Endothelial cell of umbilical vein (primary cell): ENCODE data around the gene DGCR8. TPM values are rescaled to one million over a fixed set of nuclear protein-coding genes. Genes with fewer than 3 reads are reported as not detected.

Experiments used
- BruUV-seq: library from RNA; stranded (reverse); fragments of 400-500 nt; replicated peaks from 2 replicates; lab custom pipeline; 2021; lab: Mats Ljungman, UMichigan
- CTCF ChIA-PET: fragments of 300-600, 350-600 bp; sonication (Branson Sonifier 250); formaldehyde crosslinking; loops from one replicate; lab custom pipeline; 2021; ENCODE audit warnings: antibody characterized with exemption, inconsistent platforms; lab: Charles Lee
- POLR2A ChIA-PET: fragments of 300-600, 350-600 bp; sonication (Branson Sonifier 250); formaldehyde crosslinking; loops from one replicate; lab custom pipeline; 2021; ENCODE audit warnings: antibody characterized with exemption, inconsistent platforms; lab: Charles Lee
- DNase-seq: peaks from one replicate; pipeline ENCODE4 v3.0.0-alpha.2; 2011; ENCODE audit warnings: low read depth, low spot score
- FAIRE-seq: peaks from 2 replicates; lab custom pipeline; 2011; peaks lifted over from hg19 to GRCh38; lab: Jason Lieb, UNC
- H2AFZ ChIP-seq: 2 replicates; pipeline ENCODE4 v1.6.0; 2012; ENCODE audit warnings: low read depth, low read length, control low read depth, inconsistent platforms
- H3K27ac ChIP-seq: 2 replicates; pipeline ENCODE4 v1.5.1; 2011; ENCODE audit warnings: low read depth, mild to moderate bottlenecking, control low read depth, low read length, moderate library complexity; ENCODE audit not compliant: insufficient read depth
- H3K27me3 ChIP-seq, 2 experiments: 2 replicates each; pipeline versions ENCODE4 v1.6.0 to v1.6.1; 2011; ENCODE audit warnings: low read length in 2 of 2, mixed read lengths in 1 of 2; ENCODE audit not compliant: control insufficient read depth in 2 of 2, insufficient read depth in 2 of 2
- H3K36me3 ChIP-seq, 2 experiments: 2 replicates in 1 of 2; 3 replicates in 1 of 2; pipeline ENCODE4 v1.5.1; 2011; ENCODE audit warnings: low read length in 2 of 2, mild to moderate bottlenecking in 1 of 2, moderate library complexity in 1 of 2; ENCODE audit not compliant: control insufficient read depth in 2 of 2, insufficient read depth in 2 of 2; ENCODE audit errors: extremely low read depth in 1 of 2
- H3K4me1 ChIP-seq: 3 replicates; pipeline ENCODE4 v1.5.1; 2011; ENCODE audit warnings: mild to moderate bottlenecking, low read length; ENCODE audit not compliant: control insufficient read depth, insufficient read depth; ENCODE audit errors: extremely low read depth
- H3K4me2 ChIP-seq: 2 replicates; pipeline ENCODE4 v1.6.1; 2011; ENCODE audit warnings: low read length, control low read depth, mixed read lengths; ENCODE audit not compliant: insufficient read depth
- H3K4me3 ChIP-seq, 3 experiments: fragments of 200-600 bp in 1 of 3; sonication (generic), shearing (Covaris generic) in 1 of 3; replicated peaks in 1 of 3; 2 replicates each; pipeline ENCODE4 v1.5.1; 2011 to 2016; ENCODE audit warnings: control low read depth in 3 of 3, low read length in 3 of 3, mild to moderate bottlenecking in 2 of 3, inconsistent platforms in 1 of 3, low read depth in 1 of 3, moderate library complexity in 1 of 3; ENCODE audit not compliant: insufficient read depth in 1 of 3
- H3K79me2 ChIP-seq: 2 replicates; pipeline ENCODE4 v1.6.0; 2012; ENCODE audit warnings: low read length, inconsistent platforms; ENCODE audit not compliant: control insufficient read depth, insufficient read depth
- H3K9ac ChIP-seq: replicated peaks from 2 replicates; pipeline ENCODE3; 2011; ENCODE audit warnings: low read length, control low read depth; ENCODE audit not compliant: insufficient read depth; ENCODE audit errors: extremely low read depth
- H3K9me1 ChIP-seq: replicated peaks from 3 replicates; pipeline ENCODE4 v1.6.0; 2011; ENCODE audit warnings: mild to moderate bottlenecking, low read length; ENCODE audit not compliant: control insufficient read depth, insufficient read depth; ENCODE audit errors: extremely low read depth
- H3K9me3 ChIP-seq: replicated peaks from 2 replicates; pipeline ENCODE4 v1.5.1; 2012; ENCODE audit warnings: low read length, inconsistent platforms; ENCODE audit not compliant: control insufficient read depth, insufficient read depth
- H4K20me1 ChIP-seq: replicated peaks from 2 replicates; pipeline ENCODE3; 2011; ENCODE audit warnings: mild to moderate bottlenecking, low read length; ENCODE audit not compliant: control insufficient read depth, insufficient read depth; ENCODE audit errors: extremely low read depth
- EZH2 ChIP-seq: IDR thresholded peaks from 2 replicates; pipeline ENCODE4 v1.6.1; 2012; ENCODE audit warnings: borderline replicate concordance, low read depth, mild to moderate bottlenecking, moderate library complexity, low read length, inconsistent platforms; ENCODE audit not compliant: severe bottlenecking
- FOS ChIP-seq: IDR thresholded peaks from 2 replicates; pipeline ENCODE4 v1.6.1; 2011; ENCODE audit warnings: mild to moderate bottlenecking, low read length, moderate library complexity, borderline replicate concordance; ENCODE audit not compliant: insufficient read depth
- GATA2 ChIP-seq: IDR thresholded peaks from 2 replicates; pipeline ENCODE4 v1.7.0; 2011; ENCODE audit warnings: low read depth, mild to moderate bottlenecking, moderate library complexity, mixed read lengths, low read length; ENCODE audit not compliant: insufficient read length, insufficient read depth
- JUN ChIP-seq: IDR thresholded peaks from 2 replicates; pipeline ENCODE4 v1.6.1; 2011; ENCODE audit warnings: borderline replicate concordance, low read depth; ENCODE audit not compliant: insufficient read length, insufficient read depth
- MAX ChIP-seq: IDR thresholded peaks from 2 replicates; pipeline ENCODE4 v1.6.1; 2011; ENCODE audit not compliant: insufficient read depth, insufficient read length
- POLR2AphosphoS5 ChIP-seq: IDR thresholded peaks from 2 replicates; pipeline ENCODE4 v1.6.1; 2012; ENCODE audit warnings: low read depth, mild to moderate bottlenecking, control low read depth, low read length, moderate library complexity; ENCODE audit not compliant: insufficient read depth
- dilution Hi-C: fragments of 300-500 bp; cut with MboI; formaldehyde crosslinking; loops from one replicate; pipeline ENCODE4 v1.15.0; 2019; ENCODE audit warnings: low sequenced_read_pairs; ENCODE audit not compliant: extremely low pct_ligation_motif_present
- intact Hi-C: fragments of 100-400 bp; cut with micrococcal nuclease; formaldehyde crosslinking; loops from one replicate; pipeline ENCODE4 v1.10.0; 2022
- polyA plus RNA-seq, 4 experiments: library from polyadenylated mRNA; depleted of rRNA in 3 of 4; stranded (reverse) in 3 of 4; unstranded in 1 of 4; fragments of >200 nt; gene quantifications; 2 replicates each; pipeline versions ENCODE4 v1.2.1 to v1.2.3, GENCODE V29; 2011 to 2012; ENCODE audit warnings: missing spikeins in 1 of 4
- total RNA-seq: library from RNA; stranded (reverse); gene quantifications from 2 replicates; pipeline ENCODE4 v1.2.3, GENCODE V29; 2021
- TF ChIP-seq, protein P1 (sequence below), 2 donors: IDR thresholded peaks; 1 replicate in 1 of 2; 2 replicates in 1 of 2; pipeline ENCODE4 v1.5.1; 2011; ENCODE audit warnings: low read length in 2 of 2, mild to moderate bottlenecking in 2 of 2, moderate library complexity in 2 of 2, control low read depth in 1 of 2, inconsistent platforms in 1 of 2, low read depth in 1 of 2; ENCODE audit not compliant: insufficient read depth in 1 of 2; ENCODE audit errors: extremely low read depth in 1 of 2

DGCR8 gene
- total and polyA plus RNA-seq, 2 donors (not counting 3 experiments of a cell fraction or from before 2014, with no cell fraction given), result 32.7 to 64.2 TPM

DNA sequence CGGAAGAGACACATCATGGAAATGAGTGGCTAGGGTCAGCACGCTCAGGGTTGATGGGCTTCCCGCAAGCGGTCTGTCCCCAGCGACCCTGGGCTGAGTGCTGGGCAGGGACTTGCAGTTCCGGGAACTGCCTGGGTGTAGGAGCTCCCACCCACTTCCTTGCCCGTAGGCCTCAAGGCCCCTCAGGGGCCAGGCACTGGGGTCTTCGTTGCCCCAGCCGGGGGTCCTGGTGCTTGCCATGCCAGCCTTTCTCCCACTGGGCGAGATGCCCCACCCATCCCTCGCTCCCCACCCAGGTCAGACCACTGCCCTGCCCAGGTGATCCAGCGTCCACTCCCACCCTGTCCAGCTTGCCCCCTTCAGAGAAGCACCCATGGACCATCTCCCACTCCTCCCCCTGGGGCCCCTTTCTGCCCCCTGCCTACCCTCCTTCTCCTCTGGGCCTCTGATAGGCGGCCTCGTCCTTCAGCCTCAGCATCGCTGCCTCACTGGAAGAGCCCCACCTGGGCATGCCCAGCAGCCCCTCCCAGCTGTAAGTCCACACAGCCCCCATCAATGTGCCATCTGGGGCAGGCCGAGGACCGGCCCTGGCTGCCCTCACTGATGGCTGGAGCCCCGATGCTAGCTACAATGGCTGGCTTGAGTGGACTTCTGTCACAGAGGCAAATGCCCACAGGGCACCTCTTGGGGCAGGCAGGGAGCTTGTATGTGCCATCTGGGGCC lies 17.8 kb upstream of the DGCR8 start:
- intact Hi-C loops (no loop called here), dilution Hi-C loops (no loop called here)
- CTCF ChIA-PET, result interaction anchor here (1.0 to 1.7 kb wide), 5 partner anchors 14 to 109 kb away, joined by 3 to 4 read pairs (median 4); no protein-coding TSS in a partner anchor
- H4K20me1 ChIP-seq, result no peaks in the 10 kb centered on the region
- no peak overlapping the region for H3K4me3 ChIP-seq
- BruUV-seq, result no TSS peak
- H3K27ac ChIP-seq, result no peak overlapping the region
- TF ChIP-seq JUN, result no peak
- no peak for TF ChIP-seq MAX
- TF ChIP-seq, protein P1, sequence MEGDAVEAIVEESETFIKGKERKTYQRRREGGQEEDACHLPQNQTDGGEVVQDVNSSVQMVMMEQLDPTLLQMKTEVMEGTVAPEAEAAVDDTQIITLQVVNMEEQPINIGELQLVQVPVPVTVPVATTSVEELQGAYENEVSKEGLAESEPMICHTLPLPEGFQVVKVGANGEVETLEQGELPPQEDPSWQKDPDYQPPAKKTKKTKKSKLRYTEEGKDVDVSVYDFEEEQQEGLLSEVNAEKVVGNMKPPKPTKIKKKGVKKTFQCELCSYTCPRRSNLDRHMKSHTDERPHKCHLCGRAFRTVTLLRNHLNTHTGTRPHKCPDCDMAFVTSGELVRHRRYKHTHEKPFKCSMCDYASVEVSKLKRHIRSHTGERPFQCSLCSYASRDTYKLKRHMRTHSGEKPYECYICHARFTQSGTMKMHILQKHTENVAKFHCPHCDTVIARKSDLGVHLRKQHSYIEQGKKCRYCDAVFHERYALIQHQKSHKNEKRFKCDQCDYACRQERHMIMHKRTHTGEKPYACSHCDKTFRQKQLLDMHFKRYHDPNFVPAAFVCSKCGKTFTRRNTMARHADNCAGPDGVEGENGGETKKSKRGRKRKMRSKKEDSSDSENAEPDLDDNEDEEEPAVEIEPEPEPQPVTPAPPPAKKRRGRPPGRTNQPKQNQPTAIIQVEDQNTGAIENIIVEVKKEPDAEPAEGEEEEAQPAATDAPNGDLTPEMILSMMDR (IDR thresholded peaks at IDR 0.05; ENCODE audit: extremely low read depth in 1 of 2, insufficient read depth in 1 of 2, low read depth in 1 of 2, low read length in 2 of 2), result no peak
- no peak for TF ChIP-seq POLR2AphosphoS5
- no peak for TF ChIP-seq FOS
- TF ChIP-seq GATA2, result no peak
- no peak for TF ChIP-seq EZH2
- POLR2A ChIA-PET, result no interaction called here
- no peaks in the 10 kb centered on the region for H3K27me3 ChIP-seq
- H3K4me2 ChIP-seq, result no peak overlapping the region
- no peaks in the 10 kb centered on the region for H3K9me3 ChIP-seq
- H3K9me1 ChIP-seq, result no peaks in the 10 kb centered on the region
- H3K9ac ChIP-seq, result no peak overlapping the region
- peaks cover 12% of the 10 kb centered on the region for H3K4me1 ChIP-seq
- no peak for DNase-seq
- no peak overlapping the region for H2AFZ ChIP-seq
- FAIRE-seq, result no peak
- H3K36me3 ChIP-seq, result peaks cover 2 to 15% of the 10 kb centered on the region in 2 experiments
- no peaks in the 10 kb centered on the region for H3K79me2 ChIP-seq
